PC-9 (cell line): ENCODE results near the gene TTL.

Experiments used
- EZH2 ChIP-seq: fragments of 200-600 bp; sonication (generic); IDR thresholded peaks from 2 replicates; pipeline ENCODE4 v1.8.0; 2017; ENCODE audit warnings: antibody characterized with exemption, low read depth
- TF ChIP-seq, protein P1 (sequence below): fragments of 200-600 bp; sonication (generic); conservative IDR thresholded peaks from 2 replicates; pipeline ENCODE4 v1.6.1; 2017; ENCODE audit warnings: mixed run types, antibody characterized with exemption, mild to moderate bottlenecking, moderate library complexity

DNA sequence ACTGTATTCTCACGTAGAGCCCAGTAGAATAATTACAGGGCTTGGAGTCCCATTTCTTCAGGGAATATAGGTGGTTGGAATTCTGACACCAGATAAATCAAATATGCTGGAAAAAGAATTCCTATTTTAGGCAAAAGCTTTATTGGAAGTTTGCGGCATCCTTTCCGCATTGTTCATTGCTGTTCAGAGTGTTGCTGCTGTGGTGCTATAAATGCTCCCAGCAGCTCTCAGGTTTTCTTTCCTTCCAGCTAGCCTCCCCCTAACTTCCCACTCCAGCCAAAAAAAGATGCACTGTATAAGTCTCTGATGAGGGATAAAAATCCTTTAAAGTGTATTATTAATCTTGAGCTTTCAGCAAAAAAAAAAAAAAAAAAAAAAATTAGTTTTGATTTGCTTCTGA lies 34.8 kb downstream of the TTL start:
- TF ChIP-seq, protein P1, sequence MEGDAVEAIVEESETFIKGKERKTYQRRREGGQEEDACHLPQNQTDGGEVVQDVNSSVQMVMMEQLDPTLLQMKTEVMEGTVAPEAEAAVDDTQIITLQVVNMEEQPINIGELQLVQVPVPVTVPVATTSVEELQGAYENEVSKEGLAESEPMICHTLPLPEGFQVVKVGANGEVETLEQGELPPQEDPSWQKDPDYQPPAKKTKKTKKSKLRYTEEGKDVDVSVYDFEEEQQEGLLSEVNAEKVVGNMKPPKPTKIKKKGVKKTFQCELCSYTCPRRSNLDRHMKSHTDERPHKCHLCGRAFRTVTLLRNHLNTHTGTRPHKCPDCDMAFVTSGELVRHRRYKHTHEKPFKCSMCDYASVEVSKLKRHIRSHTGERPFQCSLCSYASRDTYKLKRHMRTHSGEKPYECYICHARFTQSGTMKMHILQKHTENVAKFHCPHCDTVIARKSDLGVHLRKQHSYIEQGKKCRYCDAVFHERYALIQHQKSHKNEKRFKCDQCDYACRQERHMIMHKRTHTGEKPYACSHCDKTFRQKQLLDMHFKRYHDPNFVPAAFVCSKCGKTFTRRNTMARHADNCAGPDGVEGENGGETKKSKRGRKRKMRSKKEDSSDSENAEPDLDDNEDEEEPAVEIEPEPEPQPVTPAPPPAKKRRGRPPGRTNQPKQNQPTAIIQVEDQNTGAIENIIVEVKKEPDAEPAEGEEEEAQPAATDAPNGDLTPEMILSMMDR: no peak
- no peak for TF ChIP-seq EZH2
